AG09309 (cell line): ENCODE data around the gene STEAP1B.

Experiments used
- DNase-seq: peaks from one replicate; pipeline ENCODE4 v3.0.0-alpha.2; 2010; ENCODE audit warnings: low read depth
- H3K4me3 ChIP-seq: 2 replicates; pipeline ENCODE4 v1.5.1; 2011; ENCODE audit warnings: mild to moderate bottlenecking, low read depth, low read length, moderate library complexity; ENCODE audit not compliant: control insufficient read depth
- CTCF ChIP-seq: IDR thresholded peaks from 2 replicates; pipeline ENCODE4 v1.5.1; 2011; ENCODE audit warnings: mild to moderate bottlenecking, low read depth, low read length, inconsistent platforms; ENCODE audit not compliant: insufficient read depth, control insufficient read depth; ENCODE audit errors: missing control alignments

STEAP1B gene

GRCh38 chr7:22477876-22478450 lies 22.0 kb downstream of the STEAP1B start:
- TF ChIP-seq CTCF: no peak
- no peak overlapping the region for H3K4me3 ChIP-seq
- no peak for DNase-seq

- no peak for DNase-seq
Observed at GRCh38 chr7:22477262-22477661, 22.7 kb downstream of the STEAP1B start.

GRCh38 chr7:22476824-22477223 lies 23.2 kb downstream of the STEAP1B start:
- H3K4me3 ChIP-seq: no peak overlapping the region
- DNase-seq: no peak
- no peak for TF ChIP-seq CTCF

More at GRCh38 chr7:22477262-22477661, 22.7 kb downstream of the STEAP1B start:
- TF ChIP-seq CTCF: no peak
- no peak overlapping the region for H3K4me3 ChIP-seq

- DNase-seq: no peak
- no peak overlapping the region for H3K4me3 ChIP-seq
- TF ChIP-seq CTCF: no peak
Observed at GRCh38 chr7:22474645-22475044, 25.3 kb downstream of the STEAP1B start.

GRCh38 chr7:22470981-22471380 lies 29.0 kb downstream of the STEAP1B start:
- no peak for TF ChIP-seq CTCF
- no peak for DNase-seq
- no peak overlapping the region for H3K4me3 ChIP-seq

- no peak for TF ChIP-seq CTCF
- H3K4me3 ChIP-seq: no peak overlapping the region
- no peak for DNase-seq
Observed at GRCh38 chr7:22469371-22470143, 30.4 kb downstream of the STEAP1B start.
